Cardiac septum (tissue), 1 donor: ENCODE measurements around the gene MARCO. TPM values are rescaled to one million over a fixed set of nuclear protein-coding genes. Genes with fewer than 3 reads are reported as not detected.
"Not testable (repeated sequence)": the region's sequence is repeated elsewhere in the genome, so short reads cannot be mapped to it uniquely, and the experiment has no call there.

Source experiments
- DNase-seq: peaks from one replicate; pipeline ENCODE4 v3.0.0-alpha.2; 2020; ENCODE audit warnings: low spot score
- intact Hi-C: fragments of 100-400 bp; cut with DNase I; formaldehyde crosslinking; loops from one replicate; pipeline ENCODE4 v1.14.0; 2022
- total RNA-seq: library from RNA; stranded (reverse); fragmentation: NEBNext Ultra II Directional; extraction: Animal tissue kit (Norgen Biotek cat#: 25700); gene quantifications from one replicate; pipeline ENCODE4 v1.2.1, GENCODE V29; 2021
- donor health status: DM: no; HTN: no; CAD: no.

The MARCO gene
- total RNA-seq, 1 donor from 2014 or later: 0.92 TPM

- intact Hi-C loops: no loop called here
- DNase-seq: no peak
Observed at GRCh38 chr2:119023534-119023933, 81.5 kb downstream of the MARCO start.

DNA sequence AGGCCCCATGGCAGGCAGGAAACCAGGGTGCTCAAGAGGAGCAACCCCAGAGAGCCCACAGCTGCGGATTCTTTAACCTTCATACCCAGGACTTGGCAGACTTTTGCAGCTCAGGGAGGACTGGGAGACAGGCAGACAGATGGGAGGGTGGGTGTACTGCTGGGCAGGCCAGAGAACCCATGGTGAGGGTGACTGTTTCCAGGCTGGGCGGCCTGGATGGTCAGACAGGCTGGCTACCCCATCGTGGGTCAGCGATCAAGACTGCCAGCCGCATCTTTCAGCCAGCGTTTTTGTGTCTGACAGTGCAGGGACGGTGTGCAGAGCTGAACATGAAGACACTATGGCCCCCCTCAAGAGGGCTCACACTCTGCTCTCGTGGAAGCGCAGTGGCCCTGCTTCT is 82.2 kb downstream of the MARCO start:
- intact Hi-C loops: no loop called here
- no peak for DNase-seq

DNA sequence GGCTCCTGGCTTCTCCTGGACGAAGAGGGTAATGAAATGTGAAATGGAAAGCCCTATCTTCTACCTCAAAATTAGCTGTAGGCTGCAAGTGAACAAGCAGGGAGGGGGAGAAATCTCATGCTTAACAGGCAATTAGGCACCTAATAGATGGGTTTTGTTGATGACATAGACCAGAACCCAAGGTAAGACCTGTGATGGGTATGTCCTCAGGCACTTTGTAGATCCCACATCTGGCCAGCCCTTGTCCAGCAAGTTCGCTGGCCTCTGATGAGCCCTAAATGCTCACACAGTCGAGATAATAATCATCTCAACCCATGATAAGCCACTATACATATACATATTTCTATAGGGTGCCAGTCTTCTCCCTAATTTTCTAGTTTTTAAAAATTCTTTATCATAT is 82.6 kb downstream of the MARCO start:
- no peak for DNase-seq
- intact Hi-C loops: no loop called here

- intact Hi-C loops: loop anchor here (5.0 kb wide), 1 partner anchor 267 kb away; no protein-coding TSS in a partner anchor
- DNase-seq: no peak
Observed at GRCh38 chr2:119025013-119025412, 83.0 kb downstream of the MARCO start.

- DNase-seq: no peak
- intact Hi-C loops: loop anchor here (5.0 kb wide), 1 partner anchor 266 kb away; no protein-coding TSS in a partner anchor
Observed at GRCh38 chr2:119025762-119026351, 83.9 kb downstream of the MARCO start.

- intact Hi-C loops: loop anchor here (5.0 kb wide), 1 partner anchor 265 kb away; no protein-coding TSS in a partner anchor
- no peak for DNase-seq
Observed at GRCh38 chr2:119026890-119027289, 84.9 kb downstream of the MARCO start.

DNA sequence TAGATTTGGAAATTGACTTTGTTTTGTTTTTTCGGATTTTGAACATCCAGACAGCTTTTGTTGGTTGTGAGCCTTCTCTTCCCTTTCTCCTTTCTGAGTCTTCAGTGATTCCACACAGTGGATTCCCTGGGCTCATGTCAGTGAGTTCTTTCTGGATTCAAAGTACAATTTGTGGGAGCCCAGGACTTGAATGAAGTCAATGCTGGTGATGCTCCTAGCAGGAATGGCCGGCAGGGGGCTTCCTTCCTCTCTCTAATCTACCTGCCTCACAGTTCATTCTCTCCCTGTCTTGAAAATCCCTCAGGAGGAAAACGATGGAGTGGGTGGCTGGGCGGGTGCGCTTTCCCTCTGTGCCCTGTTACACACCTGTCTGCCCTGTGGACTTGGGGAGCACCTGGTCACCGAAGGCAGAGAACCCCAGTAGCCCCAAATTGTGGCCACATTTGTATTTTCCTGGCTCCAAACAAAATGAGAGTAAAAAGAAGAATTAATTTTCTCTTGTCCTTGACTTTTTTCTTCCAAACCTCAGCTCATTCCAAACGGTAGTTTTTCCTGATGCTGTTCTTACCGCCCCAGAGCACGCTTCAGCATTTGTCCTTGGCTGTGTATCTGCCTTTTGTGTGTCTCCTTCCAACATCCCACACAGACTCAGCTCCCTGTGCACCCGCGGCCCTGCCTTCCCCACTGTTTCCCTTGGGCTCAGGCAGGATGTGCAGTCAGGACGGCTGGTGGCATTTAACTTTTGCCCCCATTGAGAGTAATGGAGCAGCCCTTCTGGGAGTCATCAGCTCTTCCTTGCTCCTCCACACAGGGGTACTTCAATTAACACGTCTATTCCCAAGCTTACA is 86.6 kb downstream of the MARCO start:
- intact Hi-C loops: loop anchor here (5.0 kb wide), 1 partner anchor 264 kb away; no protein-coding TSS in a partner anchor
- no peak for DNase-seq

DNA sequence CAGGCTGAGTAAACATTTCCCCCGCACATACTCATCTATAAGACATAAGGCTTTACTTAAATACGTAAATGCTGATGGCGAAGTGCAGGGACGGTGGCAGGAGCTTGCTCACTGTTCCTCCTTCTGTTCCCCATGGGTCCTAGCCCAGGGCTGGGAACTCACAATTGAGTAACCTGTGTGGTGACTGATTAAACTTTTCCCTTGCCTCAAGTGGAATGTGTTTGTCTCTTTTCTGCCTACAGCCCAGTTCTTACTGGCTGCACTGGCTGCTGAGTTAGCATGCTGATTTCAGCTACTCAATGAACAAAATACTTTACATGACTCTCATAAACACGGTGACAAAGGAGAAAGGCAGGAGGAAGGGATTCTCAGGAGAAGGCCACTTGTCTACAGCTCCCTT is 87.3 kb downstream of the MARCO start:
- DNase-seq: no peak
- intact Hi-C loops: loop anchor here (5.0 kb wide), 1 partner anchor 263 kb away; no protein-coding TSS in a partner anchor

GRCh38 chr2:119037922-119038321 is 95.9 kb downstream of the MARCO start:
- intact Hi-C loops, DNase-seq: not testable (repeated sequence)

GRCh38 chr2:119040730-119041129 is 98.7 kb downstream of the MARCO start:
- intact Hi-C loops: no loop called here
- DNase-seq: no peak

Other genes starting within 250 kb of the MARCO start
- gene EN1, start 94.5 kb upstream of the MARCO start, total RNA-seq: 0.13 TPM
- gene C1QL2, start 216.6 kb downstream of the MARCO start, total RNA-seq: not detected